Fibroblast of villous mesenchyme (primary cell): ENCODE results near the gene NBEA. TPM values are rescaled to one million over a fixed set of nuclear protein-coding genes. Genes with fewer than 3 reads are reported as not detected.

Experiments used
- DNase-seq: peaks from one replicate; pipeline ENCODE4 v3.0.0-alpha.2; 2010; ENCODE audit warnings: low read depth
- H3K4me3 ChIP-seq: 2 replicates; pipeline ENCODE4 v1.5.1; 2011; ENCODE audit warnings: low read depth, mild to moderate bottlenecking, low read length
- CTCF ChIP-seq: IDR thresholded peaks from 2 replicates; pipeline ENCODE4 v1.5.1; 2012; ENCODE audit warnings: low read depth, mild to moderate bottlenecking, low read length; ENCODE audit not compliant: insufficient read depth
- total RNA-seq: library from RNA; depleted of rRNA; stranded (reverse); fragments of >200 nt; gene quantifications from 2 replicates; pipeline ENCODE4 v1.2.3, GENCODE V29; 2012

Gene NBEA
- total RNA-seq, 1 donor, result 9.5 TPM

GRCh38 chr13:35524171-35524570 is 582.1 kb downstream of the NBEA start:
- DNase-seq, result no peak
- TF ChIP-seq CTCF, result no peak
- no peak overlapping the region for H3K4me3 ChIP-seq

- no peak overlapping the region for H3K4me3 ChIP-seq
- TF ChIP-seq CTCF, result no peak
- no peak for DNase-seq
Measured at GRCh38 chr13:35526577-35526976, 584.5 kb downstream of the NBEA start.

GRCh38 chr13:35527451-35527850 is 585.4 kb downstream of the NBEA start:
- DNase-seq, result no peak
- H3K4me3 ChIP-seq, result no peak overlapping the region
- no peak for TF ChIP-seq CTCF

- TF ChIP-seq CTCF, result no peak
- H3K4me3 ChIP-seq, result no peak overlapping the region
- DNase-seq, result no peak
Measured at GRCh38 chr13:35530147-35530546, 588.1 kb downstream of the NBEA start.

GRCh38 chr13:35530581-35530980 is 588.5 kb downstream of the NBEA start:
- no peak for TF ChIP-seq CTCF
- H3K4me3 ChIP-seq, result no peak overlapping the region
- DNase-seq, result no peak

- no peak overlapping the region for H3K4me3 ChIP-seq
- no peak for DNase-seq
- no peak for TF ChIP-seq CTCF
Measured at GRCh38 chr13:35531526-35531925, 589.5 kb downstream of the NBEA start.

- no peak for TF ChIP-seq CTCF
- no peak for DNase-seq
- H3K4me3 ChIP-seq, result no peak overlapping the region
Measured at GRCh38 chr13:35534343-35534742, 592.3 kb downstream of the NBEA start.
